ENCODE measurements around the gene MRPS34. TPM values are rescaled to one million over a fixed set of nuclear protein-coding genes. Genes with fewer than 3 reads are reported as not detected.
"Not testable (repeated sequence)": the region's sequence is repeated elsewhere in the genome, so short reads cannot be mapped to it uniquely, and the experiment has no call there.

Gene MRPS34
- total RNA-seq, 1 donor from 2014 or later = 60.4 TPM

DNA sequence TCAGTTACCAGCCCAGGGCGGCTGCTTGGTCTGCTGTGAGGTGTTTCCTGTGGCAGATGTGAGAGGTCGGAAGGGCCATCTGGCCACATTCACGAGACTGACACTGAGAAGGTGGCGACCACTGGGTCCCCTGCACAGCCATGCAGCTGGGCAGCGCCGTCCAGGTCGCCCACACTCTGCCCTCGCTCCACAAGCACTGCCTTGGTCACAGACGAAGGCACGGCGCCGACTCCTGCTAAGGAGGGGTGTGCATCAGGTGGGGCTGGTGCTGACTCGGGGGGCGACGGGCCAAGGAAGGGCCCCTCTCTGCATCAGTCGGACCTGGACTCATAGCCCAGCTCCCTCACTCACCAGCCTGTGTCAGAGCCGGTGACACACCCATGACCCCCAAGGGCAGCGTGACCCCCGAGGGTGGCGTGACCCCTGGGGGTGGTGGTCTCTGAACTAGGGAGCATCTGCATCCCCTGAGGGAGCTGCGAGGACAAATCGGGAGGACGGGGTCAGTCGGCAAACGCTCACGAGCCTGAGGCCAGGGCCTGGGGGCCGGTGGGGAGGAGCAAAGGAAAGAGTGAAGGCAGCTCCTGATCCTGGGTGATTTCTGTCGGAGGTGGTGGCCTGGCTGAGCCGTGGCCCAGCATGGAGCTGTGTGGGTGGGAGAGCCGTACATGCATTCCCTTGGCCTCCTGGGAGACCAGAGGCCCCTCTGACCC lies 32.0 kb downstream of the MRPS34 start:
- H3K27me3 Mint-ChIP-seq (ENCODE audit: low read depth) = no peaks in the 10 kb centered on the region
- H3K27ac Mint-ChIP-seq (ENCODE audit: unreplicated experiment) = no peak overlapping the region
- no peaks in the 10 kb centered on the region for H3K9me3 Mint-ChIP-seq (ENCODE audit: low read depth)
- TF ChIP-seq CTCF (IDR thresholded peaks at IDR 0.05) = no peak
- H3K36me3 Mint-ChIP-seq (ENCODE audit: low read depth) = peaks cover 2% of the 10 kb centered on the region
- H3K4me3 Mint-ChIP-seq (ENCODE audit: unreplicated experiment) = no peak overlapping the region
- DNase-seq (ENCODE audit: low spot score) = peak; percentile 86
- peaks cover 18% of the 10 kb centered on the region for H3K4me1 Mint-ChIP-seq (ENCODE audit: low read depth)

GRCh38 chr16:1740234-1740633 lies 32.7 kb downstream of the MRPS34 start:
- Mint-ChIP-seq H3K4me3 (ENCODE audit: unreplicated experiment) (no peak overlapping the region), H3K4me1 (ENCODE audit: low read depth) (peaks cover 11% of the 10 kb centered on the region), H3K27ac (ENCODE audit: unreplicated experiment) (no peak overlapping the region), H3K9me3 (ENCODE audit: low read depth) (no peaks in the 10 kb centered on the region), H3K27me3 (ENCODE audit: low read depth) (no peaks in the 10 kb centered on the region), H3K36me3 (ENCODE audit: low read depth) (peaks cover 2% of the 10 kb centered on the region)
- DNase-seq (ENCODE audit: low spot score) = no peak
- TF ChIP-seq CTCF (IDR thresholded peaks at IDR 0.05) = no peak

DNA sequence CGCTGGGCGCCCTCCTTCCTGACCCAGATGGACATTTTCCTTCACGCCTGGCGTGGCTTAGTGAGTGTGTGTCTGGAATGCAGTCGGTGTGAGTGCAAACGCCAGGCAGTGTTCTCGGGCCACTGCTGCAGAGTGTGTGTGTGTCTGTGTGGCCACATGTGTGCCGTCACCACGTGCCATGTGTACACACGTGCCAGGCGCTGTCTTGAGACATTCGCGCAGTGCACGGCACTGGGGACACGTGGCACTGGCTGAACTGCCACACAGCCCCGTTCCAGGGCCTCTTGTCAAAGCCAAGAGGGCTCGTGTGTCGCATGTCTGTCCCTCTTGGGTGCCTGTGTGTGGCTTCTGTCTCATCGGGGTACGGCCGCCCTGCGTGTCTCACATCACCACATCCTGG lies 38.1 kb downstream of the MRPS34 start:
- Mint-ChIP-seq H3K9me3 (ENCODE audit: low read depth) (no peaks in the 10 kb centered on the region), H3K36me3 (ENCODE audit: low read depth) (peaks cover 2% of the 10 kb centered on the region), H3K4me1 (ENCODE audit: low read depth) (no peaks in the 10 kb centered on the region), H3K4me3 (ENCODE audit: unreplicated experiment) (no peak overlapping the region), H3K27ac (ENCODE audit: unreplicated experiment) (no peak overlapping the region), H3K27me3 (ENCODE audit: low read depth) (no peaks in the 10 kb centered on the region)
- no peak for TF ChIP-seq CTCF (IDR thresholded peaks at IDR 0.05)
- no peak for DNase-seq (ENCODE audit: low spot score)

DNA sequence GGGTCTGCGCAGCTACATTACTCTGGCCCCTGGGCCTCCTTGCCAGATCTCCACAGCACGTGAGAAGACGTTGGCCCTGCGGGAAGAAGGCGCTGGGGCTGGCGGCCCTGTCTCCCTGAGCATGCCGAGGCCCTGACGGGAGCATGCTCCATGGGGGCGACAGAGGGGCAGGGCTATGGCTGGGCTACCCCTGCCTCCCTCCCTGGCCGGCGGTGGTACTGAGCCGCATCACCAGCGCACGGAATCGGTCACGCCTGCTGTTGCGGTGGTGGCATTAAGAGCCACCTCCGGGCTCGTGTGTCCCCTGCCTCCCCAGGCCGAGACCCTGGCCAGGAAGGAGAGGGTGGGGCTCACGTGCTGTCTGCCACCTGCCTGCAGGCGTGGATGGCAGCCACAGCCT lies 38.8 kb downstream of the MRPS34 start:
- no peak for TF ChIP-seq CTCF (IDR thresholded peaks at IDR 0.05)
- Mint-ChIP-seq H3K9me3 (ENCODE audit: low read depth) (no peaks in the 10 kb centered on the region), H3K27ac (ENCODE audit: unreplicated experiment) (no peak overlapping the region), H3K4me1 (ENCODE audit: low read depth) (no peaks in the 10 kb centered on the region), H3K4me3 (ENCODE audit: unreplicated experiment) (no peak overlapping the region), H3K27me3 (ENCODE audit: low read depth) (no peaks in the 10 kb centered on the region), H3K36me3 (ENCODE audit: low read depth) (peaks cover 2% of the 10 kb centered on the region)
- no peak for DNase-seq (ENCODE audit: low spot score)

DNA sequence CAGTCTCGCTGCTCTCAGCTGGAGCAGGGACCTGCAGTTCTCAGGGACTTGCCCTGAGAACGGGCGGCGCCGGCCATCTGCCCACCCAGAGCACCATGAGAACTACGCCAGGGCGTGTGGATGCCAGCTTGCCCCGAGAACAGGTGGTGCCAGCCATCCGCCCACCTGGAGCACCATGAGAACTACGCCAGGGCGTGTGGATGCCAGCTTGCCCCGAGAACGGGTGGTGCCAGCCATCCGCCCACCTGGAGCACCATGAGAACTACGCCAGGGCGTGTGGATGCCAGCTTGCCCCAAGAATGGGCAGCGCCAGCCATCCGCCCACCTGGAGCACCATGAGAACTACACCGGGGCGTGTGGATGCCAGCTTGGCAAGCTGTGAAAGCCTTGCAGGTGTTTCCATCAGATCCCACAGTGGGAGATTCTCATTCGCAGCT lies 40.4 kb downstream of the MRPS34 start:
- H3K9me3 Mint-ChIP-seq (ENCODE audit: low read depth); H3K4me3 Mint-ChIP-seq (ENCODE audit: unreplicated experiment); DNase-seq (ENCODE audit: low spot score); H3K4me1 Mint-ChIP-seq (ENCODE audit: low read depth); H3K27me3 Mint-ChIP-seq (ENCODE audit: low read depth); H3K27ac Mint-ChIP-seq (ENCODE audit: unreplicated experiment); H3K36me3 Mint-ChIP-seq (ENCODE audit: low read depth): not testable (repeated sequence)

GRCh38 chr16:1732071-1732470 lies 40.9 kb downstream of the MRPS34 start:
- H3K9me3 Mint-ChIP-seq (ENCODE audit: low read depth) = no peaks in the 10 kb centered on the region
- H3K4me1 Mint-ChIP-seq (ENCODE audit: low read depth) = no peaks in the 10 kb centered on the region

More at GRCh38 chr16:1732071-1732470, 40.9 kb downstream of the MRPS34 start:
- no peak for TF ChIP-seq CTCF (IDR thresholded peaks at IDR 0.05)
- Mint-ChIP-seq H3K4me3 (ENCODE audit: unreplicated experiment) (no peak overlapping the region), H3K36me3 (ENCODE audit: low read depth) (peaks cover 13% of the 10 kb centered on the region), H3K27me3 (ENCODE audit: low read depth) (no peaks in the 10 kb centered on the region), H3K27ac (ENCODE audit: unreplicated experiment) (no peak overlapping the region)
- DNase-seq (ENCODE audit: low spot score) = no peak
